Esophagus squamous epithelium (tissue), 5 donors: ENCODE results near the gene SNRPA. TPM values are rescaled to one million over a fixed set of nuclear protein-coding genes. Genes with fewer than 3 reads are reported as not detected.

ENCODE experiments used
- DNase-seq: peaks from one replicate; lab custom pipeline; 2025; lab: John Stamatoyannopoulos, UW
- H3K27ac ChIP-seq, 4 donors: fragments of 200-600 bp; sonication (generic); one replicate each; pipeline ENCODE4 v1.5.1; 2016 to 2019; ENCODE audit warnings: mild to moderate bottlenecking in 1 of 4
- H3K27me3 ChIP-seq, 4 donors: fragments of 200-600 bp; sonication (generic); 1 replicate in 3 of 4; 2 replicates in 1 of 4; pipeline versions ENCODE4 v1.5.1 to v1.6.0; 2017 to 2021; ENCODE audit warnings: antibody characterized with exemption in 1 of 4
- H3K36me3 ChIP-seq, 3 donors: fragments of 200-600 bp; sonication (generic); one replicate each; pipeline ENCODE4 v1.5.1; 2016 to 2019
- H3K4me1 ChIP-seq, 3 donors: fragments of 200-600 bp; sonication (generic); one replicate each; pipeline ENCODE4 v1.5.1; 2017 to 2019
- H3K4me3 ChIP-seq, 4 donors: fragments of 200-600 bp; sonication (generic); 1 replicate in 3 of 4; 2 replicates in 1 of 4; pipeline ENCODE4 v1.5.1; 2016 to 2019; ENCODE audit warnings: mild to moderate bottlenecking in 2 of 4, moderate library complexity in 1 of 4
- H3K9me3 ChIP-seq, 3 donors: fragments of 200-600 bp; sonication (generic); one replicate each; pipeline ENCODE4 v1.5.1; 2016 to 2019
- POLR2A ChIP-seq, 4 donors: fragments of 450-650 bp; IDR thresholded peaks; one replicate each; pipeline ENCODE4 v1.6.1; 2017; ENCODE audit warnings: antibody characterized with exemption in 4 of 4, mild to moderate bottlenecking in 4 of 4, moderate library complexity in 3 of 4
- WGBS, 2 donors: methylation state at CpG; one replicate each; pipeline ENCODE4 v1.1.5; 2018; 5-methylcytosine and 5-hydroxymethylcytosine counted together
- intact Hi-C: fragments of 100-400 bp; cut with DNase I; formaldehyde crosslinking; loops from one replicate; pipeline ENCODE4 v1.15.0; 2022
- total RNA-seq, 4 donors: library from RNA; depleted of rRNA; stranded (reverse); fragments of >200 nt; gene quantifications; one replicate each; pipeline ENCODE4 v1.1.0, GENCODE V29; 2016
- TF ChIP-seq, protein P1 (sequence below), 6 experiments: fragments of 450-650 bp in 4 of 6; fragments of 200-600 bp in 2 of 6; sonication (generic) in 2 of 6; IDR thresholded peaks; one replicate each; pipeline ENCODE4 v1.5.1; 2016 to 2019; ENCODE audit warnings: antibody characterized with exemption in 6 of 6, mild to moderate bottlenecking in 4 of 6, moderate library complexity in 4 of 6
- donor health status: DM: yes; HTN: yes; CAD: no.

The SNRPA gene
- total RNA-seq, 4 donors from 2014 or later = 45.0 to 79.5 (median 51.0) TPM

DNA sequence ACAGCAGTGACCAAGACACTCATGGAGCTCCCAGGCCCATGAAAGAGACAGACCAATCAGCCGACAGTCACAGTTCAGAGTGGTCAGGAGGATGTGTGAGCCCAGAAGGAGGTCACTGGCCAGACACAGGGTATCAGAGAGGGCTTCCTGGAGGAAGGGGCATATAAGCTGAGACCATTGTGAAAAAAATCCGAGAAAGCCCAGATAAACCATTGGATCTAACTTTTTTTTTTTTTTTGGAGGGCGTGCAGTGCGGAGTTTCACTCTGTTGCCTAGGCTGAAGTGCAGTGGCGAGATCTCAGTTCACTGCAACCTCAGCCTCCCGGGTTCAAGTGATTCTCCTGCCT lies 29.9 kb upstream of the SNRPA start:
- Histone ChIP-seq H3K27me3 (no peaks in the 10 kb centered on the region), H3K9me3 (no peaks in the 10 kb centered on the region), H3K36me3 (peaks cover 6 to 53% (median 9%) of the 10 kb centered on the region in 3 donors), H3K4me1 (peaks cover 14 to 87% (median 29%) of the 10 kb centered on the region in 3 donors), H3K4me3 (peak overlapping the region; percentile 81 to 94 (median 92)), H3K27ac (peak overlapping the region; percentile 98 to 100 (median 100))
- 74 to 95% methylated on average over 6 of the region's 6 CpGs for WGBS, 2 donors
- intact Hi-C loops = no loop called here
- no peak for DNase-seq
- TF ChIP-seq POLR2A (IDR thresholded peaks at IDR 0.05) = no peak
- TF ChIP-seq, protein P1, sequence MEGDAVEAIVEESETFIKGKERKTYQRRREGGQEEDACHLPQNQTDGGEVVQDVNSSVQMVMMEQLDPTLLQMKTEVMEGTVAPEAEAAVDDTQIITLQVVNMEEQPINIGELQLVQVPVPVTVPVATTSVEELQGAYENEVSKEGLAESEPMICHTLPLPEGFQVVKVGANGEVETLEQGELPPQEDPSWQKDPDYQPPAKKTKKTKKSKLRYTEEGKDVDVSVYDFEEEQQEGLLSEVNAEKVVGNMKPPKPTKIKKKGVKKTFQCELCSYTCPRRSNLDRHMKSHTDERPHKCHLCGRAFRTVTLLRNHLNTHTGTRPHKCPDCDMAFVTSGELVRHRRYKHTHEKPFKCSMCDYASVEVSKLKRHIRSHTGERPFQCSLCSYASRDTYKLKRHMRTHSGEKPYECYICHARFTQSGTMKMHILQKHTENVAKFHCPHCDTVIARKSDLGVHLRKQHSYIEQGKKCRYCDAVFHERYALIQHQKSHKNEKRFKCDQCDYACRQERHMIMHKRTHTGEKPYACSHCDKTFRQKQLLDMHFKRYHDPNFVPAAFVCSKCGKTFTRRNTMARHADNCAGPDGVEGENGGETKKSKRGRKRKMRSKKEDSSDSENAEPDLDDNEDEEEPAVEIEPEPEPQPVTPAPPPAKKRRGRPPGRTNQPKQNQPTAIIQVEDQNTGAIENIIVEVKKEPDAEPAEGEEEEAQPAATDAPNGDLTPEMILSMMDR (IDR thresholded peaks at IDR 0.05) = no peak

DNA sequence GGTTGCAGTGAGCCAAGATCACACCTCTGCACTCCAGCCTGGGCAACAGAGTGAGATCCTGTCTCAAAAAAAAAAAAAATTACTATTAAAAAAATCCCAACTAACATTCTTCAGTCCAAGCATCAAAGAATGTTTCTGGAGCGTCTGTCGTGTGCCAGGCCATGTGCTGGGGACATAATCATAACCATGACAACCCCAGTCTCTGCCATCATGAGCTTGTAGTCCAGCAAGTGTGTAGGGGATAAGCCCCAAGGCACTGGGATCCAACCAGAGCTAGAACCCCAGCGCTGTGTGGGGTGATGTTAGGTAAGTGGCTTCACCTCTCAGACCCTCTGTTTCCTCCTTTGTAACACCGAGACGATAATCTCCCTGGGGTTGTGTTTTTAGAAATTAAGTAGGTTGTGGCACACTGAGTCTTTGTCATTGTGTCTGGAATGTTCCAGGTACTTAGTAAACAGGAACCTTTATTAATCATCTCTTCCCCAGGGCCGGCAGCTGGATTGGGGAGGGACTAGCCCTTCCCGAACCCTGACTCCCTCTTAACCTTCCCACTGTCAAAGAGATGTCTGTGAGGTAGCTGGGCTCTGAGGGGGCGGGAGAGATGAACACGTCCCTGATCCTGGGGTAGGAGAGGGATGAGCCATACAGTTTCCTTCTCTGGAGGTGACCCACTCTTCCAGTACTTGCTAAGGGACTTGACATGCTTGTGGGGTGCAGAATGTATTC lies 28.9 kb upstream of the SNRPA start:
- H3K27ac ChIP-seq = peak overlapping the region; percentile 98 to 100 (median 100)
- no peaks in the 10 kb centered on the region for H3K27me3 ChIP-seq
- H3K36me3 ChIP-seq = peaks cover 14 to 63% (median 18%) of the 10 kb centered on the region in 3 donors
- 32 to 33% methylated on average over 7 to 9 of the region's 9 CpGs for WGBS, 2 donors
- intact Hi-C loops = no loop called here
- DNase-seq = no peak
- peaks cover 13 to 81% (median 27%) of the 10 kb centered on the region in 3 donors for H3K4me1 ChIP-seq
- H3K4me3 ChIP-seq = peak overlapping the region; percentile 81 to 94 (median 92)
- no peaks in the 10 kb centered on the region for H3K9me3 ChIP-seq
- no peak for TF ChIP-seq POLR2A (IDR thresholded peaks at IDR 0.05)

DNA sequence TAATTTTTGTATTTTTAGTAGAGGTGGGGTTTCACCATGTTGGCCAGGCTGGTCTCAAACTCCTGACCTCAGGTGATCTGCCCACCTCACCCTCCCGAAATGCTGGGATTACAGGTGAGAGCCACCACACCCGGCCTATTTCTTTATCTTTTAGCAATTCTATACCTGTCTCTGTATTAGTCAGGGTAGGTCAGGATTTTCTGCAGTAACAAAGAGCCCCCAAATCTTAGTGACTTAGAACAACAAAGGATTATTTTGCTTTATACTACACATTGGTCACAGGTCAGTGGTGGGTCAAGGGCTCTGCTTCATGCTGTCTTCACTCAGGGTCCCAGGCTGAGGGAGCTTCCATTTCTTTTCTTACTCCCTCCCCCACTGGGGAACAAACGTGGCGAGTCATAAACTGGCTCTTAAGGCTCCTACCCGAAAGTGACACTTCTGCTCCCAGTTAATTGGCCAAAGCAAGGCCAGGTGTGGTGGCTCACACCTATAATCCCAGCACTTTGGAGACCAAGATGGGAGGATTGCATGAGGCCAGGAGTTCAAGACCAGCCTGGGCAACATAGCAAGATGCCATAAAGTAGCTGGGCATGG lies 27.2 kb upstream of the SNRPA start:
- TF ChIP-seq POLR2A (IDR thresholded peaks at IDR 0.05) = no peak
- TF ChIP-seq, protein P1 (IDR thresholded peaks at IDR 0.05) = no peak
- Histone ChIP-seq H3K4me3 (no peak overlapping the region), H3K9me3 (no peaks in the 10 kb centered on the region), H3K27ac (peak overlapping the region; percentile 31 to 100 (median 100)), H3K27me3 (no peaks in the 10 kb centered on the region), H3K4me1 (peaks cover 13 to 67% (median 21%) of the 10 kb centered on the region in 3 donors), H3K36me3 (peaks cover 27 to 80% (median 27%) of the 10 kb centered on the region in 3 donors)
- WGBS, 2 donors = 78 to 96% methylated on average over 4 to 5 of the region's 5 CpGs
- DNase-seq = no peak
- intact Hi-C loops = no loop called here

DNA sequence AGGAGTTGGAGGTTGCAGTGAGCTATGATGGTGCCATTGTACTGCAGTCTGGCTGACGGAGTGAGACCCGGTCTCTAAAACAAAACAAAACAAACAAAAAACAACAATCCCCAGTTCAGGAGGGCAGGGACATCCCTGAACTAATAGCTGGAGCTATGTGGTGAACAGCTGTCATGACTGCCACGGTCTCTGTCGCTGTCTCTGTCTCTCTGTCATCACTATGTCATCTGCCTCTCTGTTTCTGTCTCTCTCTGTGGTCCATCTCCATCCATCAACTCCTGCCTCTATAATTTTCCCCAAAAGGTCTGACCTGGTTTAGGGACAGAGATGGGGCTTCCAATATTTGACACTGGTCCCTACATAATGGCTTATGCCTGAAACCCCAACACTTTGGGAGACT lies 26.7 kb upstream of the SNRPA start:
- TF ChIP-seq, protein P1 (IDR thresholded peaks at IDR 0.05) = no peak
- no peak for TF ChIP-seq POLR2A (IDR thresholded peaks at IDR 0.05)
- WGBS, 2 donors = 94 to 98% methylated on average over 4 of the region's 4 CpGs
- DNase-seq = no peak
- H3K27me3 ChIP-seq = no peaks in the 10 kb centered on the region
- peaks cover 13 to 62% (median 19%) of the 10 kb centered on the region in 3 donors for H3K4me1 ChIP-seq
- H3K9me3 ChIP-seq = no peaks in the 10 kb centered on the region
- peak overlapping the region; percentile 31 to 100 (median 100) for H3K27ac ChIP-seq
- H3K36me3 ChIP-seq = peaks cover 31 to 85% (median 32%) of the 10 kb centered on the region in 3 donors
- intact Hi-C loops = no loop called here
- H3K4me3 ChIP-seq = no peak overlapping the region

DNA sequence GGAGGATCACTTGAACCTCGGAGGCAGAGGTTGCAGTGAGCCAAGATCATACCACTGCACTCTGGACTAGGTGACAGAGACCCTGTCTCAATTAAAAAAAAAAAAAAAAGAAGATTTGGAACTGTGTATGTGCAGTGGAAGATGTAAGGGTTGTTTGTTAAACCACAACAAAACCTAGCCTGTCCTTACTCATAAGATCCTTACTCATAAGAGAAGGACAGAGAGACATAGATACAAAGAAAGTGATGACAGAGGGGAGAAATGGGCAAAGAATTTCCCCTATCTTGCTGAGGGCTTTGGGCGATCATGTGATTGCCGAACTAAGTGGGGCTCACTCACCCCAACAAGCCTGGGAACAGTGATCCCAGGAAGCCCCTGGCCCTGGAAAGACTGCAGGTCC lies 26.1 kb upstream of the SNRPA start:
- no peak for DNase-seq
- TF ChIP-seq, protein P1 (IDR thresholded peaks at IDR 0.05) = no peak
- no peak for TF ChIP-seq POLR2A (IDR thresholded peaks at IDR 0.05)
- Histone ChIP-seq H3K4me1 (peaks cover 13 to 56% (median 19%) of the 10 kb centered on the region in 3 donors), H3K27ac (peak overlapping the region in 1 of 4 donors; percentile 100), H3K4me3 (no peak overlapping the region), H3K9me3 (no peaks in the 10 kb centered on the region), H3K36me3 (peaks cover 36 to 91% (median 37%) of the 10 kb centered on the region in 3 donors), H3K27me3 (no peaks in the 10 kb centered on the region)
- 83 to 97% methylated on average over 3 of the region's 3 CpGs for WGBS, 2 donors
- intact Hi-C loops = no loop called here
